ENCODE results near the gene ATP8B4. TPM values are rescaled to one million over a fixed set of nuclear protein-coding genes. Genes with fewer than 3 reads are reported as not detected.

The ATP8B4 gene
- polyA plus RNA-seq, 4 donors = 2.9 to 3.5 (median 3.1) TPM

DNA sequence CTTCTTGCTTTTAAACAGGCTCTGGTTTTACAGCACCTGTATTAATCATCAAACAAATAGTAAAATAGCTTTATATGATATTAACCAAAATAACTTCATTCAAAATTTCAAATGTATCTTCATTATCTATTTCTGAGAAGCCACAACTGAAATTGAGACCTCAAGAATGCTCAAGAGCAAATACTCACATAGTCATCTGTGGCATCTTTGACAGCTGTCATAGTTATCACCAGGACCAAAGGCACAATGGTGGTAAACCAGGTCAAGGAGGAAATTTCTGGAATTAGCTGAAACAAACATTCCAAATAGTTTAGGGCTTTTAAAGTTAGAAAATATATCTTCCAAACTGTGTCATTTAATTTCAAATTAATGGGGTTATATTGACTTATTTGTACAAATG lies 74.6 kb downstream of the ATP8B4 start:
- DNase-seq (ENCODE audit: low read depth in 4 of 4, low spot score in 2 of 4) = no peak

DNA sequence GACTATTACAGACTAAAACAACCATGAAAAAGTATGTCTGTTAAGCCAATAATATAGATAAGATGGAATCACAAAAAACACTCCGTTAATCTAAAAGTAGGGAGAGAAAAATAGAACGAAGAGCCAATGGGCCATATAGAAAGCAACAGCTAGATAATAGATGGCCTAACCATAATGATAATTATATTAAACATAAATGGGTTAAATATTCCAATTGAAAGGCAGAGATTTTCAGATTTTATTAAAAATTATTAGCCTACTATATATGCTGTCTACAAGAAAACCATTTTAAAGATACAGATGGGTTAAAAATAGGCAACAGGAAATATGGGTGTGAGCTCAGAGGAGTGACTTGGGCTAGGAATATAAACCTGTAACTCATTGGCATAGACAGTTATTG lies 76.3 kb downstream of the ATP8B4 start:
- DNase-seq (ENCODE audit: low read depth in 4 of 4, low spot score in 2 of 4) = no peak

DNA sequence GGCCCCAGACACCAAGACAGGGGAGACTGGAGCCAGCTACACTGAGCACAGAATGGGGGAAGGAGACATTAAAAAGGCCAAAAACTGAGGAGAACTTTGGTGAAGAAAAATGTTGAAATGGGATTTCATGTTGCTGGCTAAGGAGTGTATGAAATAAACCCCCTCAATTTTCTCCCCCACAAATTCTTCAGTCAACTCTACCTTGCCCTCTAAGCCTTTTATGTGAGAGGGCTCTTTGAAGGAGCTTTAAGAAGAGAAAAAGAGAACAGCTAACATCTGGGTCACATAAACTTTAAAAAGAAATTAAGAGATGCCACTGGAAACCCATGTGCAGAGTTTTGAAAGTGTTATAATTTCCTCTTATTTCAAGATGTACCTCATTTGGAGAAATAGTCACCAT lies 88.6 kb downstream of the ATP8B4 start:
- no peak for DNase-seq (ENCODE audit: low read depth in 4 of 4, low spot score in 2 of 4)

DNA sequence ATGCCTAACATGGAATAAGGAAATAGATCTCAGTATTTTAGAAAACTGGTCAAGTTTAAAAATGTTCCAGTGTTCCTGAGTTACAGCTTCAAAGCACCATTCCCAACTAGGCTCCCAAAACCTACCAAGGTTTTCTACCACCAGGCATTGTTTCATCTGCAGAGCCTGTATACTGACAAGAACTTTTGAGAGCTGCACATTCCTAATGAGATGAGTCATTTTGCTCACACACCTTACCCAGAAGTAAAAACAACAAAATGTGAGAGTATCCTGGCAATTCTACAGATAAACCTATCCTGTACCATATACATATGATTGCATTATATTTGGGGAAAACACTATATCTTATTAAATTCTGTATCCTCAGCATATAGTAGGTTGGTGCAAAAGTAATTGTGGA lies 90.7 kb downstream of the ATP8B4 start:
- DNase-seq (ENCODE audit: low read depth in 4 of 4, low spot score in 2 of 4) = no peak

DNA sequence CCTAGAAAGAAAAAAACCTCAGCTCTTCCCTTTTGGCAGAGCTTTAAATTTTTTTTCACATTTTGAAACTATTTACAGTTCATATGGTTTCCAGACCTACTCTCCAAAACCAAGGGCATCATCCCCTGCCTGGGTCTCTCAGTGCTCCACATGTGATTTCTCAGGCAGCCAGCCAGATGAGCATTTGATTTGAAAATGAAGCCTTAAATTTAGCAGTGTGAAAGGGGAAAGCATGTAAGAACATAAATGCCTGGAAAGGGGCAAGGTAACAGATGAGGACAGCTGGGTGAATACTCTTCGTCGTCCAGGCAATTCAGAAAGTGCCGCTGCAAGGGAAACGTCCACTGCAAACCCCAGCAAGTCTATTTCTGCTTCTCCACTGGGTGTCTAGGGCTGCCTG lies 94.8 kb downstream of the ATP8B4 start:
- no peak for DNase-seq (ENCODE audit: low read depth in 4 of 4, low spot score in 2 of 4)

DNA sequence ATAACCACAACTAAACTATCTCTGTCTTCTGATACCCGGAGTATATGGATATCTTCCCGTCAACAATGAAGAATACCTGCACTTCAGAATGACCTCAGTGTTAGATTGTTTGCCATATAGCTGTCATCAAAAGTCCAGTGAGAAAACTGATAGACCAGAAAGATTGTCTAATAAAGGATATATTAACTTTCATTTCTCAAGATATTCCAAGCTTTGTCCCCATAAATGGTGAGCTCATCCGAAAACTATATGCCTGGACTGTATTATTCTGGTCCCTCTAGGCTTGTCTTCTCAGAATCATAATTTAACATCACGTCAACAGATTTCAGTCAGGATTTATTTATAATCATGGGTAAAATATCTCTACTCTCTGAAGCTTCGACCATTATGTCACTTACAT lies 100.5 kb downstream of the ATP8B4 start:
- no peak for DNase-seq (ENCODE audit: low read depth in 4 of 4, low spot score in 2 of 4)

DNA sequence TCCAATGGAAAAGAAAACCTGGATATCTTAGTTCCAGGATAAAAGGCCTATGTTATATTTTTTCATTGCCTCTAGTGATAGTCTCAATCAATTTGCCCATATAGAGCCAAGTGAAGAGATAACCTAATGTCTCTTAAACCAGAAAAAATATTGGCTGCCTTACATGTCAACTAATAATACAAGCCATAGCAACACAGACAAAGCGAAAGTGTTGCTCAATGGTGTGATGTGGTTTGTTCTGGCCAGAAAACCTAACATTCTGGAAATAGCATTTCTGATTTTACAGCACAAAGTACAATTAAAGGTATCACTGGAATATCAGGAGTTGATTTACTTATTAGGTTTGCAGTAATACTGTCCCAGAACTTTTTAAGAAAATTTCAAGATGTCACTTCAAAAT lies 101.5 kb downstream of the ATP8B4 start:
- no peak for DNase-seq (ENCODE audit: low read depth in 4 of 4, low spot score in 2 of 4)

DNA sequence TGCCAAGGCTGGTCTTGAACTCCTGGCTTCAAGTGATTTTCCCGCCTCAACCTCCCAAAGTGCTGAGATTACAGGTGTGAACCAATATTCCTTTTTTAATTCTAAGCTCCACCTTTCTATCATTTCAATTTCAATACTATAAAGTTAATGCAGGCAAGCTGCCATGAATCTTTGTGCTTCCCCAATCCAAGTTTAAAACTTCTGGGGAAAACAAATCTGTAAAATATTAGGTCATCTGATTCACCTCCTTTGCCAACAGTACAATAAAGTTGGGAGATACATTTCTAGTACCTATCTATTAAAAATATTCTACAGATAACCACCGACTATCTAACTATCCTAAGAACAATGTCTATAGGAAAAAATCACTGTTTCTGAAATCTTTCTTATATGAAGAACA lies 102.1 kb downstream of the ATP8B4 start:
- DNase-seq (ENCODE audit: low read depth in 4 of 4, low spot score in 2 of 4) = no peak

DNA sequence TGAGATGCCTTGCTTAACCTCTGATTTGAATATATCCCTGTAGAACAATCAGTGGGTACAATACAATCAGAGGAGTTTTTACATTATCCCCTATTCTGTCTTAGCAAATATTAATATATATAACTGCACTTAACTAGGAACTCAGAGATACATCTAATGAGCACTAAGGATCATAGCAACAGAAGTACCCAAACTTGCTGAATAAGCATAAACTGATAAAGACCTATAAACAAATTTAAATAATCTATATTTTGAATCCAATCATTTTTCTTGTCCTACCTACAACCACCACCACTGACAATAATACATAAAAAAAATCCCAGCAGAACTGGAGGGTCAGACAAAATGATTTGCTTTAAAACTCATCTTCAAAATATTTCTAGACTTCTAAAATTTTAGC lies 106.2 kb downstream of the ATP8B4 start:
- no peak for DNase-seq (ENCODE audit: low read depth in 4 of 4, low spot score in 2 of 4)

DNA sequence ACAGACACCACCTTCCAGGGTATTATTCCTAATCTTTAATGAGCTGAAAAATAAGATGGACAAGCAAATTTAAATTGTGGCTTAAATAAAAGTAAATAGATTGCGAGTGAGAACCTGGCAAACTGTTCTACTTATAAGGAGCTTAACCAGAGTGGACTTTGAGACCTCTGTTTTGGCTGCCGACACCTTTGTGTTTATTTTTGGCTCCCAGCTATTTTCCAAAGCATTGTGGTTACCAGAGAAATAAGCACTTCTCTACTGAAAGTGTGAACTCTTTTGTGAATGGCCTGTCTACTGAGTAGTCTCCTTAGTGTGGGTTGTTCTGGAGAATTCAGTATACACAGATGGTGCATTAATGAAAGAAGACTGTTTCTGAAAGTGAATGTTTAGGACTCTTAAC lies 109.4 kb downstream of the ATP8B4 start:
- DNase-seq (ENCODE audit: low read depth in 4 of 4, low spot score in 2 of 4) = no peak

DNA sequence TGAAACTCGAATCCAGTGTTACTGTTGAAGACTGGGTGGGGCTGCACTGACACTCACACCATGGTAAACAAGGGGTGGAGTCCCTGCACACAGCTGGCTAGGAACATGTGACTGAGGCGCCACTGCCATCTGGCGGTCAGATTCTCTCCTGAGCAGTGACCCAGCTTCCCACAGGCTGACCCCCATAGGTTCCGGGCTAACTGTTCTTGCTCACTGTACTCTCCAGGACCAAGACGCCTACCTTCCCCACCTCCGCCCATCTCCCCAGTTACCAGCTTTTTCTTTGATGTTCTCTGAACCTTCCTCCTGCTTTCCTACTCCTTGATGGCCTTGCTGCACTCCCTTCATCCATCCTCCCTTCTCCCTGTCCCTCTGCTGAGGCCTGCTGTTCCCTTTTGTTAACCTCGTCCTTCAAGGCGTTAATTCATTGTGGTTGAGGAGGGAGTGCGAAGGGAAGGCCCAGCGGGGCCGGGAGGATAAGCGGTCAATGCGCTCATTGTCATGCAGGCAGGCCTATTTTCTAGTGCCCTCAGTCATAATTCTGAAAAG lies 115.2 kb downstream of the ATP8B4 start:
- DNase-seq (ENCODE audit: low read depth in 4 of 4, low spot score in 2 of 4) = peak; percentile 29 to 66 (median 56)

DNA sequence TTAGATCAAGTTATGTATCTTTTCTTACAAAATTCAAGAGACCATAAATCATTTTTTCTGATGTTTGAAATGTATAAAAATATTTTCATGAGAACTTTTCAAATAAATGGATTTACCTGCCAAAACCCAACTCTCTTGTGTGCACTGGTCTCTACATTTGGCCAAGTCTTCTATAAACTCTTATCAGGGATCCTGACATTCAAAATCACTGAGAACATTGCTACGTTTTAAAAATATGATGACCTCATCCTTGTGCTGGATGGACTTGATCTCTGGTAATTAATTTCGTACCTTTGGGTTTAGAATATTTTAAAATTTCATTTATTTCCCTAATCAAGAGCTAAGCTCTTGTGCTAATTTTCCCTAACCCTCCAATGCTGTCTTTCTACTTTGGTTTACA lies 127.4 kb downstream of the ATP8B4 start:
- DNase-seq (ENCODE audit: low read depth in 4 of 4, low spot score in 2 of 4) = no peak

DNA sequence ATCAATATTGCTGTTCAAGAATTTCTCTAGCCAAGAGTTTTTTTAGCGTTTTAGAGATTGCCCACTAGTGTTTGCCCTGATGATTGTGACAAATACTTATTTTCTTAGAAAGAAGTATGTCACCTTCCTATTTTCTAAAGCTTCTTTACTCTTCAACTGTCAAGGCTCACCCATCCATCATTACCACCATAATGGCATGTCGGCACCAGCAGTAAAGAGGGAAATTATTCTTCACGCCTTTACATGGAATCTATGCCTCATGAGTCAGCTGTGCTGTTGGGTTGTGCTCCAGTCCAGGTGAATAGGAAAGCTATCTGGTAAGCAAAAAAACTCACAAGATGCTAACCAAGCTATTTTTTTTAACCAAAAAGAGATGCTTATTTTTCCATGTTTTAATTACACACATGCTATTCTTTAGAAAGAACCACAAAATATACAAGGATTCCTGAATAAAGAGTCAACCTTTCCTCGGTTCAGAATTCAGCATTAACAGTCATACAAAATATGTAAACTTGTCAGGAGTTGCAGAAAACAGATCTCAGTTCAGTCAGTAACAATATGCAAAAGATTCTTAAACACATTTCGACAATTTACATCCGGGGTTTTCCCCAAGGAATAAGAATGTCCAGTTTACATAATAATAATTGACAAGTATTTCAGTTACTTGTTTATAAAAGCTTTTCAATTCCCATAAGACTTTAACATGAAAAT lies 128.0 kb downstream of the ATP8B4 start:
- DNase-seq (ENCODE audit: low read depth in 4 of 4, low spot score in 2 of 4) = no peak

DNA sequence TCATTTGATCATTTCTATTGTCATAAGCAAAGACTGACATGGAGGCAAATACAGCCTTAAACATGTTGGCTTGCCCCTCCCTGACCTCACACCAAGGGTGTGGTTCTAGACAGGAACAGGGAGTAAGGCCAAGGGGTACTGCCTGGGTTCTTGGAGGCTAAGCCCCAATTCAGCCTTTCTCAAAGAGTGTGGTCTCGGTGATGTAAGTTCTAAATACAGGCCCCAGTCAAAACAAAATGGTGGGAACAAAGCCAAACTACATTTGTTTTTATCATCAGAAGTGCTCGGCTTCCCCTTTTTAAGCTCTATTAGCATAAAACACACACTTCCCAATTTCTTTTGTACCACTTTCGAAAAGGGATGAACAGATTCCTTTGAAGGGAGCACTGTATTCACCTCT lies 129.5 kb downstream of the ATP8B4 start:
- DNase-seq (ENCODE audit: low read depth in 4 of 4, low spot score in 2 of 4) = no peak

DNA sequence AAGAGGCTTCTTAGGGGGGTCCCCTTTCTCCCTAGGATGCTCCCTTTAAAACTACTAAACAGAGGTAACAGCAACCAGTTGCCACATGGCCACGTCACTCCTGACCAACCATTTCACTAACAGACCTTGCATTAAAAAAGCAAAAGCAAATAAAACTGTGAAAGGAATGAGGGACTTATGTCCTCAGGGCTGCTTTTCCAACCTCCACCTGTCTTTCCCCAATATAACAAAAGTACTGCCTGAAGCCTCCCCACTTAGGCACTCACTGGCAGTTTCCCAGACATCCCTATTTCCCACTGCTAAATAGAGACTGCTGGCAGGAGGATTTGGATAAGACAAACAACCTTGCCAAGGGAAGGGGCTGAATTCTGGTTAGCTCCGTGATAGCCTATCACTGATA lies 130.3 kb downstream of the ATP8B4 start:
- no peak for DNase-seq (ENCODE audit: low read depth in 4 of 4, low spot score in 2 of 4)

DNA sequence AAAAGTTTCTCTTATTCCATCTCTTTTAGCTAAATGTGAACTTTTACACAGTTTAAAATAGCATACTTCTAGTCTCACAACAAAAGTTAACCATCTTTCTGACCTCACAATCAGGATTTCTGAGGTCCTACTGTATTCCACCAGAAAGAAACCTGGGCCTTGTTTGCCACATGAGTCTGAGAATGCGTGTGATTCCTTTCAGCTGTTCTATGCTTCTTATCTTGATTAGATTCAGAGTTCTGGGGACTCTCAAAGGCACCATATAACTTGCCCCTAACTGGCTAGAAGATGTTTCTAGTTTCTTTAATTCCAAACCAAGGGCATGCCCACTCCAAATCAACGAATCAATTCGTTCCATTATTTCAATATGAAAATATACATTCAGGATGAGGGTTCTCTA lies 131.1 kb downstream of the ATP8B4 start:
- DNase-seq (ENCODE audit: low read depth in 4 of 4, low spot score in 2 of 4) = no peak

DNA sequence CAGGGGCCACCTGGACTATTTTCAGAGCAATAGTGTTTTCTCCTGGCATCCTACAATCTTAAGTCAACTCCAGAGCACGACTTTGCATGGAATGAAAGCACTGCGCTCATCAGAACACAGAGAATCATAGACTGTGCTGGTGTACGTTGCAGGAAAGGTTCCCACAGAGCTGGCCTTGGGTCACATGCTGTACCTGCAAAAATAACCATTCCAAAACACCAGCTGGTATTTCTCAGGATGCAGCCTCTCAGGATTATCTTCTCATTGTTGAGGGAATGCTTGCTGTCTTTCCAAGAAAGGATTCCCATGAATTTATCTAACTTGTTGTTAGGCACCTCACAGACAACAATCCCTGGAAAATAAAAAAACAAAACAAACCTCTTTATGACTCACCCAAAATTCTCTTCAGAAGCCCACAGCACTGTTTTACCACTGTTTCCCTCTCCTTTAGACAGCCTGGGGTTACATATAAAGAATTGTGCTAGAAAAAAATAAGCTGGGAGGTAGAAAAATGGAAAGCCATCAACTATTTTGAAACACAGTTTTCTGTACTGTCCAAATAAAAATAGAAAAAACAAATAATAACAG lies 131.7 kb downstream of the ATP8B4 start:
- DNase-seq (ENCODE audit: low read depth in 4 of 4, low spot score in 2 of 4) = no peak

DNA sequence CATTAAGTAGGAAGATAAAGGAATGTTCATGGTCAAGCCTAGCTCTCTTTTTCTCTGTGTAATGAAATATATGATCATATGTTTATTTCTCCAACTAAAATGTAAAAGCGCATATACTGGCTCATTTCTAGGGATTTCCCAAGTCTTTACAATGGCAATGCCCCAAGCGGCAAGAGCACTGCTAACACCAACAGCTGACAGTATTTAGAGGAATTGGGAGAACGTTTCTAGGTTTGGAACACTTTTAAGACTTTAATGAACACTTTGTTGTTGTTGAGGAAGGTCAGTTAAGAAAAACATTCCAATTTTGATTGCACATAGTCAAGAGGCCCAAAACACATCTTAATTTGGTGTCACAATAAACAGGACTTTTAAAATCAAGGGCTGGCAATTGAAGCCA lies 132.7 kb downstream of the ATP8B4 start:
- DNase-seq (ENCODE audit: low read depth in 4 of 4, low spot score in 2 of 4) = no peak

DNA sequence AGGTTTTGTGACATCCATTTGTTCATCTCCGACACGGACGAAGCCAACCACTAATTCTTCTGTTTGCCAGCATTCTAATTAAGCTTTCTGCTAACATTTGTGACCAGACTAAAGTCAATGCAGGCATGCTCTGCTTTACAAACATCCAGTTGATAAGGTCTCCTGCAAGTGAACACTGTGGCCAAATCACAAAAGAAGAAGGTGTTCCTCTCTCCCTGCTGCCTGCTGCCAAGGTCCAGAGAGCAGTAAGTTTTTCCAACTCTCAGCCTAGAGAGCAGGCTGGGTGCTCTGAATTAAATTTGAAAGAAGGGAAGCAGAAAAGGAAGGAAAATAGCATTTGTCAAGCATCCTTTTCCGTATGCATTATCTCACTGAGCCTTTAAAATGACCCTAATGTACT lies 133.6 kb downstream of the ATP8B4 start:
- no peak for DNase-seq (ENCODE audit: low read depth in 4 of 4, low spot score in 2 of 4)

DNA sequence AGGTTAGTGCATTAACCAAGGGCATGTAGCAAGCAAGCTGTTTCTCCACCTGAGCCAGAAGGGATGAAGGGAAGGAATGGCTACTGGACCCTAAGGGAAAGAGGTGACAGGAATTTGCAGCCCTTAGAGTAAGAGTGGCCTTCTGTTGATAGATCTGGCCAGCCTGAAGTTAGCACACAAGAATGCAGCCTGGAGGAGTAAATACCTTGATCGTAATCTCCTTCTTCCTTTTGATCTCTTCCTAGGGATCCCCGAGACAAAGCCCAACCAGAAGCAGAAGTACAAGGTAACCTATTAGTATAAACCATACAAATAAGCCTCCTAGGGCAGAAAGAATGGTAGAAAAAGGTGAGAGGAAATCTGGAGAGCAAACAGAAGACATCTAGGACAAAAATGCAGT lies 134.6 kb downstream of the ATP8B4 start:
- no peak for DNase-seq (ENCODE audit: low read depth in 4 of 4, low spot score in 2 of 4)

DNA sequence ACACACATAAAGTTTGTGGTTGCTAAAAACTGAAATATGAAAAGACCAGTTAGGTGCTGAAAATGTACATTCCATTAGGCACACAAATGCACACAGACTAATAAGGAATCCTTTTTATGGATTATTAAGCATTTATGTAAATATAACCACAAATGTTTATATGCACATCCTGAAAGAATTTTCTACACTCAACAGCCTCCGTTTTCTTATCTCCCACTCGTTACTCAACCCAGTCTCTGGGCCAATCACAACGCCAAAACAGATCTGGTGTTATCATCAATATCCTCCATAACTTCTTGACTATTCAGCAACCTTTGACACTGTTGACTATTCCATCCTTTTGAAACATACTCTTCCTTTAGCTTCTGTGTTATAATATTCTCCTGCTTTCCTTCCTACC lies 136.4 kb downstream of the ATP8B4 start:
- DNase-seq (ENCODE audit: low read depth in 4 of 4, low spot score in 2 of 4) = no peak

DNA sequence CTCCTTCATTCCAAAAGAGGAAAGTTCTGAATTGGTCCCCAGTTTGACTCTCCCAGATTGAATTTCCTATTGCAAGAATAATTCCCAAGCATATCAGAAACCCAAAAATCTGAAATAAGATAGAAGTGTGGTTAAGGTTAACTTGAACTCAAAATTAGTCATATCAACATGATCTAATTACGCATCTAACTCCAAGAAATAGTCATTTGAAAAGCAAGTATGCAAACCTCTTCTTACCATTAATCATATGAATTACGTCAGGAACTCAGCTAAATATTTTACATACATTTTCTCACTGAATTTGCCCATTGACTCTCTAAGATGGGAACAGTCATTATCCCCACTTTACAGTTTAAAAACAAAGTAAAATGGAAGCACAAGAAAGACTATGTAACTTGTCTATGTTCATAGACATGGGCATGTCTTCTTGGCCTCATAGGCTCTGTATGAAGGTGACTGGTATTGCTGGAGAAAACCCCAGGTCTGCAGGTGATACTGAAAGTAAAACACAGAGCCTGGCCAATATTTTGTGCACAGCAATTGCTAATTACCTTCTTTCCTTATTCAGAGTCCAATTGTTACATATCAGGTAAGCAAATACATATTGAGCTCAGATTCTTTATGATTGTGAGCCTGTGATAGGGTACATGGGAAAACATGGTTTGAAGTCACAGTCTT lies 139.2 kb downstream of the ATP8B4 start:
- no peak for DNase-seq (ENCODE audit: low read depth in 4 of 4, low spot score in 2 of 4)

Measured in left renal cortex interstitium (tissue), 4 donors.